Neural cell (in vitro differentiated cells): ENCODE measurements around the gene LGSN. TPM values are rescaled to one million over a fixed set of nuclear protein-coding genes. Genes with fewer than 3 reads are reported as not detected.
"Not testable (repeated sequence)": the region's sequence is repeated elsewhere in the genome, so short reads cannot be mapped to it uniquely, and the experiment has no call there.

ENCODE experiments used
- H2AFZ ChIP-seq: fragments of 200-600, 300-800 bp; sonication (generic), shearing (Covaris generic); 2 replicates; pipeline ENCODE4 v1.6.0; 2014; ENCODE audit warnings: low read depth, mild to moderate bottlenecking, antibody characterized with exemption, low read length, moderate library complexity
- H3F3A ChIP-seq: fragments of 200-600 bp; shearing (Covaris generic); 2 replicates; pipeline ENCODE4 v1.6.1; 2016; ENCODE audit warnings: mild to moderate bottlenecking, moderate library complexity, mixed read lengths, antibody characterized with exemption, low read length; ENCODE audit not compliant: insufficient read depth, poor library complexity, severe bottlenecking
- H3K27ac ChIP-seq: fragments of 200-600, 300-800 bp; sonication (generic), shearing (Covaris generic); 2 replicates; pipeline ENCODE4 v1.5.1; 2014; ENCODE audit warnings: mild to moderate bottlenecking, low read length, moderate library complexity
- H3K27me3 ChIP-seq: fragments of 300-800, 200-600 bp; sonication (generic), shearing (Covaris generic); 2 replicates; pipeline ENCODE4 v1.6.0; 2014; ENCODE audit warnings: mild to moderate bottlenecking, low read depth, low read length, moderate library complexity; ENCODE audit not compliant: insufficient read depth
- H3K36me3 ChIP-seq: fragments of 300-800, 200-600 bp; sonication (generic), shearing (Covaris generic); 2 replicates; pipeline ENCODE4 v1.5.1; 2014; ENCODE audit warnings: mild to moderate bottlenecking, antibody characterized with exemption, low read length, moderate library complexity; ENCODE audit not compliant: insufficient read depth
- H3K4me2 ChIP-seq: fragments of 300-800, 200-600 bp; sonication (generic), shearing (Covaris generic); 2 replicates; pipeline ENCODE4 v1.6.0; 2014; ENCODE audit warnings: mild to moderate bottlenecking, low read length
- H3K4me3 ChIP-seq: fragments of 300-800, 200-600 bp; sonication (generic), shearing (Covaris generic); 2 replicates; pipeline ENCODE4 v1.5.1; 2014; ENCODE audit warnings: mild to moderate bottlenecking, low read length, moderate library complexity
- H3K79me2 ChIP-seq: fragments of 200-600 bp; shearing (Covaris generic); replicated peaks from 2 replicates; pipeline ENCODE4 v1.6.0; 2014; ENCODE audit warnings: mild to moderate bottlenecking, low read length, moderate library complexity; ENCODE audit not compliant: insufficient read depth
- H3K9ac ChIP-seq: fragments of 300-800, 200-600 bp; sonication (generic), shearing (Covaris generic); 2 replicates; pipeline ENCODE4 v1.6.1; 2016; ENCODE audit warnings: mild to moderate bottlenecking, low read length, mixed read lengths
- H3K9me2 ChIP-seq: fragments of 200-600 bp; shearing (Covaris generic); 2 replicates; pipeline ENCODE4 v1.6.1; 2016; ENCODE audit warnings: mild to moderate bottlenecking, low read length, mixed read lengths; ENCODE audit not compliant: insufficient read depth
- H3K9me3 ChIP-seq: fragments of 200-600, 300-800 bp; sonication (generic), shearing (Covaris generic); 2 replicates; pipeline ENCODE4 v1.6.1; 2016; ENCODE audit warnings: mild to moderate bottlenecking, mixed run types, low read length, moderate library complexity, mixed read lengths
- H4K20me1 ChIP-seq: fragments of 200-600 bp; shearing (Covaris generic); 2 replicates; pipeline ENCODE4 v1.6.1; 2016; ENCODE audit warnings: mild to moderate bottlenecking, mixed run types; ENCODE audit not compliant: insufficient read depth
- EP300 ChIP-seq: fragments of 450-650 bp; conservative IDR thresholded peaks from 2 replicates; pipeline ENCODE4 v1.6.1; 2014; ENCODE audit warnings: antibody characterized with exemption, mild to moderate bottlenecking, moderate library complexity; ENCODE audit not compliant: poor library complexity, severe bottlenecking
- EZH2 ChIP-seq: fragments of 200-600, 300-800 bp; shearing (Covaris generic), sonication (generic); IDR thresholded peaks from 2 replicates; pipeline ENCODE4 v1.6.1; 2014; ENCODE audit warnings: antibody characterized with exemption, low read length, borderline replicate concordance, mild to moderate bottlenecking; ENCODE audit not compliant: insufficient read depth, poor library complexity, severe bottlenecking
- MXI1 ChIP-seq: fragments of 450-650 bp; conservative IDR thresholded peaks from 2 replicates; pipeline ENCODE4 v1.6.1; 2014; ENCODE audit warnings: antibody characterized with exemption, mild to moderate bottlenecking; ENCODE audit not compliant: poor library complexity, severe bottlenecking
- POLR2AphosphoS5 ChIP-seq: IDR thresholded peaks from 2 replicates; pipeline ENCODE4 v1.6.1; 2012
- RAD21 ChIP-seq: fragments of 450-650 bp; conservative IDR thresholded peaks from 2 replicates; pipeline ENCODE4 v1.6.1; 2014; ENCODE audit warnings: antibody characterized with exemption, mild to moderate bottlenecking, moderate library complexity
- REST ChIP-seq: IDR thresholded peaks from 2 replicates; pipeline ENCODE4 v1.6.1; 2012; ENCODE audit warnings: borderline replicate concordance
- SMC3 ChIP-seq: fragments of 450-650 bp; conservative IDR thresholded peaks from 2 replicates; pipeline ENCODE4 v1.6.1; 2014; ENCODE audit warnings: antibody characterized with exemption, mild to moderate bottlenecking, moderate library complexity; ENCODE audit not compliant: poor library complexity
- TAF1 ChIP-seq: IDR thresholded peaks from 2 replicates; pipeline ENCODE4 v1.6.1; 2012; ENCODE audit warnings: low read depth
- polyA minus RNA-seq: library from RNA; depleted of rRNA, polyadenylated mRNA; stranded (reverse); fragments of >200 nt; gene quantifications from 2 replicates; pipeline ENCODE4 v1.2.3, GENCODE V29; 2014
- polyA plus RNA-seq: library from polyadenylated mRNA; depleted of rRNA; stranded (reverse); fragments of >200 nt; gene quantifications from 2 replicates; pipeline ENCODE4 v1.2.3, GENCODE V29; 2014
- TF ChIP-seq, protein P1 (sequence below): fragments of 450-650 bp; IDR thresholded peaks from 2 replicates; pipeline ENCODE4 v1.5.1; 2014; ENCODE audit warnings: antibody characterized with exemption, mild to moderate bottlenecking, moderate library complexity; ENCODE audit not compliant: poor library complexity, severe bottlenecking

The LGSN gene, protein sequence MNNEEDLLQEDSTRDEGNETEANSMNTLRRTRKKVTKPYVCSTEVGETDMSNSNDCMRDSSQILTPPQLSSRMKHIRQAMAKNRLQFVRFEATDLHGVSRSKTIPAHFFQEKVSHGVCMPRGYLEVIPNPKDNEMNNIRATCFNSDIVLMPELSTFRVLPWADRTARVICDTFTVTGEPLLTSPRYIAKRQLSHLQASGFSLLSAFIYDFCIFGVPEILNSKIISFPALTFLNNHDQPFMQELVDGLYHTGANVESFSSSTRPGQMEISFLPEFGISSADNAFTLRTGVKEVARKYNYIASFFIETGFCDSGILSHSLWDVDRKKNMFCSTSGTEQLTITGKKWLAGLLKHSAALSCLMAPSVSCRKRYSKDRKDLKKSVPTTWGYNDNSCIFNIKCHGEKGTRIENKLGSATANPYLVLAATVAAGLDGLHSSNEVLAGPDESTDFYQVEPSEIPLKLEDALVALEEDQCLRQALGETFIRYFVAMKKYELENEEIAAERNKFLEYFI
- not detected in 2 replicates for polyA plus RNA-seq
- not detected in 2 replicates for polyA minus RNA-seq

- H3K4me2 ChIP-seq = no peak within 1 kb of the TSS
- no peaks in the 10 kb centered on the region for H3K9me2 ChIP-seq
- no peak within 1 kb of the TSS for H3K9ac ChIP-seq
- no peaks in the 10 kb centered on the region for H3K27me3 ChIP-seq
- H3K79me2 ChIP-seq = no peaks in the 10 kb centered on the region
- no peak within 1 kb of the TSS for H2AFZ ChIP-seq
- TF ChIP-seq POLR2AphosphoS5 (no peak), SMC3 (no peak)
- TF ChIP-seq, protein P1, sequence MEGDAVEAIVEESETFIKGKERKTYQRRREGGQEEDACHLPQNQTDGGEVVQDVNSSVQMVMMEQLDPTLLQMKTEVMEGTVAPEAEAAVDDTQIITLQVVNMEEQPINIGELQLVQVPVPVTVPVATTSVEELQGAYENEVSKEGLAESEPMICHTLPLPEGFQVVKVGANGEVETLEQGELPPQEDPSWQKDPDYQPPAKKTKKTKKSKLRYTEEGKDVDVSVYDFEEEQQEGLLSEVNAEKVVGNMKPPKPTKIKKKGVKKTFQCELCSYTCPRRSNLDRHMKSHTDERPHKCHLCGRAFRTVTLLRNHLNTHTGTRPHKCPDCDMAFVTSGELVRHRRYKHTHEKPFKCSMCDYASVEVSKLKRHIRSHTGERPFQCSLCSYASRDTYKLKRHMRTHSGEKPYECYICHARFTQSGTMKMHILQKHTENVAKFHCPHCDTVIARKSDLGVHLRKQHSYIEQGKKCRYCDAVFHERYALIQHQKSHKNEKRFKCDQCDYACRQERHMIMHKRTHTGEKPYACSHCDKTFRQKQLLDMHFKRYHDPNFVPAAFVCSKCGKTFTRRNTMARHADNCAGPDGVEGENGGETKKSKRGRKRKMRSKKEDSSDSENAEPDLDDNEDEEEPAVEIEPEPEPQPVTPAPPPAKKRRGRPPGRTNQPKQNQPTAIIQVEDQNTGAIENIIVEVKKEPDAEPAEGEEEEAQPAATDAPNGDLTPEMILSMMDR = no peak
- no peaks in the 10 kb centered on the region for H3K9me3 ChIP-seq
- no peak within 1 kb of the TSS for H3K27ac ChIP-seq
- no peaks in the 10 kb centered on the region for H4K20me1 ChIP-seq
- no peak within 1 kb of the TSS for H3K4me3 ChIP-seq
- no peaks in the 10 kb centered on the region for H3K36me3 ChIP-seq
- no peaks in the 10 kb centered on the region for H3F3A ChIP-seq
Measured at GRCh38 chr6:63319939-63320338, at the start of gene LGSN. Gene LGSN, minus strand, starts transcription at chr6:63319983. Its CDS starts 40 bp downstream, at chr6:63319943.

- no peaks in the 10 kb centered on the region for H4K20me1 ChIP-seq
- H3F3A ChIP-seq = no peaks in the 10 kb centered on the region
- no peak overlapping the region for H3K4me3 ChIP-seq
- no peak overlapping the region for H3K9ac ChIP-seq
- H3K79me2 ChIP-seq = no peaks in the 10 kb centered on the region
- H3K27me3 ChIP-seq = no peaks in the 10 kb centered on the region
- TF ChIP-seq POLR2AphosphoS5 = no peak
- no peak for TF ChIP-seq EP300
- no peak for TF ChIP-seq EZH2
- TF ChIP-seq, protein P1 = no peak
- TF ChIP-seq REST = no peak
- no peak for TF ChIP-seq MXI1
- TF ChIP-seq SMC3 = no peak
- no peak for TF ChIP-seq TAF1
- no peak for TF ChIP-seq RAD21
- H3K4me2 ChIP-seq = no peak overlapping the region
- H3K36me3 ChIP-seq = no peaks in the 10 kb centered on the region
- H2AFZ ChIP-seq = no peak overlapping the region
- H3K9me3 ChIP-seq = no peaks in the 10 kb centered on the region
- H3K9me2 ChIP-seq = no peaks in the 10 kb centered on the region
- H3K27ac ChIP-seq = no peak overlapping the region
Measured at GRCh38 chr6:63368347-63368746, 48.6 kb upstream of the LGSN start.

GRCh38 chr6:63362500-63363120 is 42.8 kb upstream of the LGSN start:
- H3K79me2 ChIP-seq, H3F3A ChIP-seq, H3K9me3 ChIP-seq, H3K9ac ChIP-seq, H2AFZ ChIP-seq, H3K9me2 ChIP-seq, H3K27ac ChIP-seq, H3K36me3 ChIP-seq, H3K4me3 ChIP-seq, H3K4me2 ChIP-seq, H4K20me1 ChIP-seq, H3K27me3 ChIP-seq: not testable (repeated sequence)

DNA sequence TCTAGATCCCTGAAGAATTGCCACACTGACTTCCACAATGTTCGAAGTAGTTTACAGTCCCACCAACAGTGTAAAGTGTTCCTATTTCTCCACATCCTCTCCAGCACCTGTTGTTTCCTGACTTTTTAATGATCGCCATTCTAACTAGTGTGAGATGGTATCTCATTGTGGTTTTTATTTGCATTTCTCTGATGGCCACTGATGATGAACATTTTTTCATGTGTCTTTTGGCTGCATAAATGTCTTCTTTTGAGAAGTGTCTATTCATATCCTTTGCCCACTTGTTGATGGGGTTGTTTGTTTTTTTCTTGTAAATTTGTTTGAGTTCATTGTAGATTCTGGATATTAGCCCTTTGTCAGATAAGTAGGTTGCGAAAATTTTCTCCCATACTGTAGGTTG is 37.6 kb upstream of the LGSN start:
- not testable (repeated sequence) for H3K27me3 ChIP-seq, H3K27ac ChIP-seq, H3K4me3 ChIP-seq, H3K9me2 ChIP-seq, H3F3A ChIP-seq, H3K9me3 ChIP-seq, H3K9ac ChIP-seq, H4K20me1 ChIP-seq, H3K4me2 ChIP-seq, H3K36me3 ChIP-seq, H3K79me2 ChIP-seq, H2AFZ ChIP-seq
